Lower leg skin (tissue), 4 donors: ENCODE data around the gene ARID1B. TPM values are rescaled to one million over a fixed set of nuclear protein-coding genes. Genes with fewer than 3 reads are reported as not detected.
"Not testable (repeated sequence)": the region's sequence is repeated elsewhere in the genome, so short reads cannot be mapped to it uniquely, and the experiment has no call there.

Experiments used
- DNase-seq, 2 donors: peaks; one replicate each; pipeline ENCODE4 v3.0.0-alpha.2; 2019; ENCODE audit warnings: low spot score in 2 of 2
- H3K4me3 ChIP-seq: fragments of 200-600 bp; sonication (generic); 2 replicates; pipeline ENCODE4 v1.5.1; 2017; ENCODE audit warnings: mild to moderate bottlenecking, low read depth; ENCODE audit not compliant: poor library complexity, severe bottlenecking
- POLR2A ChIP-seq, 2 donors: fragments of 450-650 bp; IDR thresholded peaks; one replicate each; pipeline ENCODE4 v1.6.1; 2016 to 2017; ENCODE audit warnings: antibody characterized with exemption in 2 of 2, mild to moderate bottlenecking in 1 of 2, moderate library complexity in 1 of 2
- WGBS, 2 donors: methylation state at CpG; one replicate each; pipeline ENCODE4 v1.1.5; 2018; 5-methylcytosine and 5-hydroxymethylcytosine counted together
- intact Hi-C: fragments of 100-400 bp; cut with DNase I; formaldehyde crosslinking; loops from one replicate; pipeline ENCODE4 v1.15.0; 2023; ENCODE audit warnings: low total_unique reads
- total RNA-seq, 4 donors: library from RNA; depleted of rRNA; stranded (reverse); fragments of >200 nt; gene quantifications; one replicate each; pipeline ENCODE4 v1.1.0, GENCODE V29; 2016
- TF ChIP-seq, protein P1 (sequence below), 3 donors: fragments of 450-650 bp; IDR thresholded peaks; one replicate each; pipeline ENCODE4 v1.5.1; 2016; ENCODE audit warnings: antibody characterized with exemption in 3 of 3, mild to moderate bottlenecking in 3 of 3, moderate library complexity in 2 of 3

The ARID1B gene
- total RNA-seq, 4 donors from 2014 or later: 87.3 to 132 (median 102) TPM

DNA sequence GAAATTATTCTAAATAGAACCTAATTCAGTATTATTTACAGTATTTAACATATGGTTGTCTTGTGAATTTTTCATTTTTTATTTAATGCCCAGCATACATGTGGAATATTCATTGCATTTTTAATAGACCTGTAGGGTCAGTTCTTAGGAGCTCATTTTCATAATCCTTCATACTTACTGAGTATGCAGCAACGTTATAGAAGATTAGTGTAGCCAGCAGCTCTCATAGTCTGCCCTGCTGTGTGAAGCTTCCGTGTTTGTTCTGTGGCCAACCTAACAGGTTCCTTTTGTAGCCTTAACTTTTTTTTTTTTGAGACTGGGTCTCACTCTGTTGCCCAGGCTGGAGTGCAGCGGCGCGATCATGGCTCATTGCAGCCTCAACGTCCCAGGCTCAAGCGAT is 261.4 kb downstream of the ARID1B start:
- 85 to 88% methylated on average over 7 of the region's 7 CpGs for WGBS, 2 donors
- no peak overlapping the region for H3K4me3 ChIP-seq
- no peak for TF ChIP-seq POLR2A (IDR thresholded peaks at IDR 0.05)
- TF ChIP-seq, protein P1, sequence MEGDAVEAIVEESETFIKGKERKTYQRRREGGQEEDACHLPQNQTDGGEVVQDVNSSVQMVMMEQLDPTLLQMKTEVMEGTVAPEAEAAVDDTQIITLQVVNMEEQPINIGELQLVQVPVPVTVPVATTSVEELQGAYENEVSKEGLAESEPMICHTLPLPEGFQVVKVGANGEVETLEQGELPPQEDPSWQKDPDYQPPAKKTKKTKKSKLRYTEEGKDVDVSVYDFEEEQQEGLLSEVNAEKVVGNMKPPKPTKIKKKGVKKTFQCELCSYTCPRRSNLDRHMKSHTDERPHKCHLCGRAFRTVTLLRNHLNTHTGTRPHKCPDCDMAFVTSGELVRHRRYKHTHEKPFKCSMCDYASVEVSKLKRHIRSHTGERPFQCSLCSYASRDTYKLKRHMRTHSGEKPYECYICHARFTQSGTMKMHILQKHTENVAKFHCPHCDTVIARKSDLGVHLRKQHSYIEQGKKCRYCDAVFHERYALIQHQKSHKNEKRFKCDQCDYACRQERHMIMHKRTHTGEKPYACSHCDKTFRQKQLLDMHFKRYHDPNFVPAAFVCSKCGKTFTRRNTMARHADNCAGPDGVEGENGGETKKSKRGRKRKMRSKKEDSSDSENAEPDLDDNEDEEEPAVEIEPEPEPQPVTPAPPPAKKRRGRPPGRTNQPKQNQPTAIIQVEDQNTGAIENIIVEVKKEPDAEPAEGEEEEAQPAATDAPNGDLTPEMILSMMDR (IDR thresholded peaks at IDR 0.05): no peak
- intact Hi-C loops: no loop called here
- DNase-seq: no peak

DNA sequence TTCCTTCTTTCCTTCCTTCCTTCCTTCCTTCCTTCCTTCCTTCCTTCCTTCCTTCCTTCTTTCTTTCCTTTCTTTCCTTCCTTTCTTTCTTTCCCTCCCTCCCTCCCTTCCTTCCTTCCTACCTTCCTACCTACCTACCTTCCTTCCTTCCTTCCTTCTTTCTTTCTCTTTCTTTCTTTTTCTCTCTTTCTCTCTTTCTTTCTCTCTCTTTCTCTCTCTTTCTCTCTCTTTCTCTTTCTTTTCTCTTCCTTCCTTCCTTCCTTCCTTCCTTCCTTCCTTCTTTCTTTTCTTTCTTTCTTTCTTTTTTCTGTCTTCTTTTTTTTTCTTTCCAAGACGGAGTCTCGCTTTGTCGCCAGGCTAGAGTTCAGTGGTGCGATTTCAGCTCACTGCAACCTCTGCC is 262.5 kb downstream of the ARID1B start:
- intact Hi-C loops, H3K4me3 ChIP-seq, DNase-seq: not testable (repeated sequence)
- WGBS, 2 donors: 94 to 99% methylated on average over 4 of the region's 4 CpGs

DNA sequence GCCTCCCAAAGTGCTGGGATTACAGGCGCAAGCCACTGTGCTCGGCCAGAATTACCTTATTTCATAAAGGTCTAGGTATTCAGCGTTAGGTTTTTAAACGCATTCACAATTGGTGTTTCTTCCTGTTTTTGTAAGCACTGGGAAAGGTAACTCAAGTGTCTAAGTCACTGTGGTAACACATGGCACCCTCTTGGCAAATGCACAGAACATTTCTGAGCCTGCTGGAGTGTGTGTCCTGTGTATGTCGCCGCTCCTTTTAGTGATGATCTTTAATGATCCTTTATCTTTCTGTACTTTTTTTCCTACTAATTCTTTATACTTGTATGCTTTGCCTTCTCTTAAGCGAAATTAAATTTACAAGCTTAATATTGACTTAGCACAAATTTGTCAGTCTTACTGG is 263.0 kb downstream of the ARID1B start:
- TF ChIP-seq, protein P1 (IDR thresholded peaks at IDR 0.05): no peak
- no peak for TF ChIP-seq POLR2A (IDR thresholded peaks at IDR 0.05)
- intact Hi-C loops: no loop called here
- 99% methylated on average over 7 of the region's 7 CpGs for WGBS, 2 donors
- DNase-seq: no peak
- H3K4me3 ChIP-seq: no peak overlapping the region

DNA sequence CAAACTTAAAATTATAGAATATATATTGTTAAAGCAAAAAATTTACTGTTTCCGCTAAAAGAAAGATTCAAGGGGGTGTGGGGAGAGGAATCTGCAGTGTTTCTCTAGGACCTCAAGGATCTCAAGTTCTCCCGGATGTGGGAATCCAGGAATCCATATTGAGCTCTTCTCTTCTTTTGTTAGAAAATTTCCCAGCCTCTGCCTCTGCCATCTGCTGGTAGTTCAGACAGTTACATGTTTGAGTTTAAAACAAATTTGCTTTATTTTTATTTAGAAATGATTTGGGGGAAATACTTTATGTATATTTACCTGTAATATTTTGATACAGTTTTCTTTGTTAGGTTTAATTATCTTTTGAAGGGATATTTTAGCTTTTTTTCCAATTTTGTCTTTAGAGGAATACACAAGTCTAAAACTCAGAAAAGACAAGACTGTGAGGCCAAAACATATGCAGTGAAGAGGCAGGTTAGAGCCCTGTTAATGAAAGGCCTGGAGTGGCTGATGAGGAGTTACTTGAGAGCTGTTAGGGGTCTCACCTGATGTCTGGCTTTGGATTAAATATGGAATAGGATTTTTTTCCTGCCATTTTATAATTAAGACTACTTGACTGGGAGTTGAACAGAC is 268.8 kb downstream of the ARID1B start:
- TF ChIP-seq, protein P1 (IDR thresholded peaks at IDR 0.05): peak in 1 of 3 donors; percentile 10
- TF ChIP-seq POLR2A (IDR thresholded peaks at IDR 0.05): no peak
- intact Hi-C loops: no loop called here
- no peak for DNase-seq
- WGBS, 2 donors: 3 to 6% methylated on average over 2 of the region's 2 CpGs
- no peak overlapping the region for H3K4me3 ChIP-seq

DNA sequence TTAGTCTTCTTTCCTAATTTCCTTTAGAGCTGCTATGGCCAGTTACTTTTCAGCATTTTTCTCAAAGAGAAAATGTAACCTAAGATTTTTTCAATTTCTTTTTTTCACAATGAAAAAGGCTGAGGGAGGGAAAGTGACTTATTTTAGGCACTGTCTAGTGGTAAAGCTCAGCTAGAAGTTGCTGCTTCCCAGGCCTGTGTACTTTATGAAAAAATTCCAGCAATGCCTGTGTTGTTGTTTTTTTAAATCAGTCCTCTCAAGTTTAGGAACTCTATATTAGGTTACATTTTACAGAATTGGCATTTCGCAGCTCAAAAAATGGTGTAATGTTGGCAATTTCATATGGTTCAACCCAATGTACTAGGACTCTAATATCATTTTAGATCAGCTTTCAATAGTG is 269.6 kb downstream of the ARID1B start:
- WGBS, 2 donors: 84 to 97% methylated on average over 1 of the region's 1 CpG
- no peak overlapping the region for H3K4me3 ChIP-seq
- intact Hi-C loops: no loop called here
- TF ChIP-seq, protein P1 (IDR thresholded peaks at IDR 0.05): no peak
- no peak for TF ChIP-seq POLR2A (IDR thresholded peaks at IDR 0.05)
- DNase-seq: no peak

DNA sequence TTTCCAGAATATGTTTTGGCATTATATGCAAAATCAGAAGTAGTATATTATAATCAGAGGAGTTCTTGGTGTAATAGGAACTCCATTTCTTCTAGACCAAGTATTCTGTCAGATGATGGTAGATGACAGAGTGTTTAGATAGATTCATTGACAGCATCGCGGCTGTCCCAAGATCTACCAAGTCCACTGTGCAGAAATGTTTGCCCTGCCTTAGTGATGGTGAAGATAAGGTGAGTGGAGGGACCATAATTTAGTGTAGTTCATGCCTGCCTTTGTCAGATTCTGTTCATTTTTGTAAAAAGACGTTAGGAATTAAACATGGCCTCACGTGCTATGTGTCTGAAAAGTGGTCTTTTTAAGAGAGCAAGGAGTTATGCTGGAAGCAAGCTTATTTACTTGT is 270.1 kb downstream of the ARID1B start:
- WGBS, 2 donors: 82 to 83% methylated on average over 4 of the region's 4 CpGs
- intact Hi-C loops: no loop called here
- no peak for DNase-seq
- TF ChIP-seq POLR2A (IDR thresholded peaks at IDR 0.05): no peak
- TF ChIP-seq, protein P1 (IDR thresholded peaks at IDR 0.05): no peak
- H3K4me3 ChIP-seq: no peak overlapping the region
